ENCODE measurements around the gene GTF2F2. TPM values are rescaled to one million over a fixed set of nuclear protein-coding genes. Genes with fewer than 3 reads are reported as not detected.

Gene GTF2F2
- total and polyA plus RNA-seq, 2 donors (not counting 3 experiments of a cell fraction or from before 2014, with no cell fraction given) = 7.5 to 23.6 TPM

GRCh38 chr13:45332036-45332830 lies 211.9 kb downstream of the GTF2F2 start:
- H3K9ac ChIP-seq (replicated peaks; ENCODE audit: extremely low read depth, insufficient read depth, low read length) = peak overlapping the region; percentile 26
- H3K4me2 ChIP-seq (ENCODE audit: insufficient read depth, low read length) = no peak overlapping the region
- ChIA-PET CTCF (interaction anchor here (1.0 to 1.3 kb wide), 5 partner anchors 8 to 286 kb away, joined by 3 to 7 read pairs (median 4); partner anchors contain the start of gene TPT1), POLR2A (interaction anchor here (4.9 kb wide), 1 partner anchor 8 kb away, joined by 38 read pairs; the partner anchor contains the start of gene TPT1)
- no peak overlapping the region for H3K4me3 ChIP-seq (replicated peaks in 1 of 3; ENCODE audit: insufficient read depth in 1 of 3, low read depth in 1 of 3, low read length in 3 of 3)
- peaks cover 83% of the 10 kb centered on the region for H3K4me1 ChIP-seq (ENCODE audit: control insufficient read depth, extremely low read depth, insufficient read depth, low read length)
- H3K36me3 ChIP-seq (ENCODE audit: control insufficient read depth in 2 of 2, extremely low read depth in 1 of 2, insufficient read depth in 2 of 2, low read length in 2 of 2) = peaks cover 13 to 20% of the 10 kb centered on the region in 2 experiments
- H2AFZ ChIP-seq (ENCODE audit: low read depth, low read length) = no peak overlapping the region
- H3K27ac ChIP-seq (ENCODE audit: insufficient read depth, low read depth, low read length) = peak overlapping the region; percentile 66
- no peak for TF ChIP-seq GATA2 (IDR thresholded peaks at IDR 0.05; ENCODE audit: insufficient read depth, insufficient read length, low read depth, low read length)
- peak; percentile 52 for TF ChIP-seq FOS (IDR thresholded peaks at IDR 0.05; ENCODE audit: borderline replicate concordance, insufficient read depth, low read length)
- peak; percentile 9 for TF ChIP-seq POLR2A (IDR thresholded peaks at IDR 0.05; ENCODE audit: low read depth, low read length)
- TF ChIP-seq POLR2AphosphoS5 (IDR thresholded peaks at IDR 0.05; ENCODE audit: insufficient read depth, low read depth, low read length) = peak; percentile 48
- intact Hi-C loops (cut with micrococcal nuclease) (no loop called here), dilution Hi-C loops (cut with MboI; ENCODE audit: extremely low pct_ligation_motif_present, low sequenced_read_pairs) (no loop called here)
- H3K27me3 ChIP-seq (ENCODE audit: control insufficient read depth in 2 of 2, insufficient read depth in 2 of 2, low read length in 2 of 2) = no peaks in the 10 kb centered on the region
- DNase-seq (ENCODE audit: low read depth, low spot score) (peak; percentile 58), FAIRE-seq (peak; percentile 60)
- no peaks in the 10 kb centered on the region for H3K9me1 ChIP-seq (replicated peaks; ENCODE audit: control insufficient read depth, extremely low read depth, insufficient read depth, low read length)
- peaks cover 18% of the 10 kb centered on the region for H3K79me2 ChIP-seq (ENCODE audit: control insufficient read depth, insufficient read depth, low read length)
- no TSS peak for BruUV-seq (replicated peaks)
- H4K20me1 ChIP-seq (replicated peaks; ENCODE audit: control insufficient read depth, extremely low read depth, insufficient read depth, low read length) = peaks cover 5% of the 10 kb centered on the region
- no peaks in the 10 kb centered on the region for H3K9me3 ChIP-seq (replicated peaks; ENCODE audit: control insufficient read depth, insufficient read depth, low read length)

DNA sequence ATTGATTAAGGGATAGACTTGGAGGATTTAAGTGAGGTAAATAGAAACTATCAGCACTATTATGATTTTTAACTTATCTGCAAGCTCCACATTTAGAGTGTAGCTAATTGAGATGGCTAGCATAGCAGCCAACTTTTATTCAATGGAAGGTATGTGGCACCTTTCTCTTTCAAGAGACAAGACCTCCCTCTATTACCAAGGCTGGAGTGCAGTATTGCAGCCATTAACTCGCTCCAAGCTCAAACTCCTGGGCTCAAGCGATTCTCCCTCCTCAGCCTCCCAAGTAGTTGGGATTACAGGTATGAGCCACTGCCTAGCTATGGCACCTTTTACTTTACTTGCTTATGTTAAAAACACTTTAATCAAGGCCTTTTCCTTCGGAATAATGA lies 212.5 kb downstream of the GTF2F2 start:
- Histone ChIP-seq H3K36me3 (ENCODE audit: control insufficient read depth in 2 of 2, extremely low read depth in 1 of 2, insufficient read depth in 2 of 2, low read length in 2 of 2) (peaks cover 17 to 25% of the 10 kb centered on the region in 2 experiments), H3K9me1 (replicated peaks; ENCODE audit: control insufficient read depth, extremely low read depth, insufficient read depth, low read length) (no peaks in the 10 kb centered on the region), H3K27me3 (ENCODE audit: control insufficient read depth in 2 of 2, insufficient read depth in 2 of 2, low read length in 2 of 2) (no peaks in the 10 kb centered on the region), H2AFZ (ENCODE audit: low read depth, low read length) (no peak overlapping the region), H3K9me3 (replicated peaks; ENCODE audit: control insufficient read depth, insufficient read depth, low read length) (no peaks in the 10 kb centered on the region), H3K79me2 (ENCODE audit: control insufficient read depth, insufficient read depth, low read length) (peaks cover 24% of the 10 kb centered on the region), H3K4me3 (replicated peaks in 1 of 3; ENCODE audit: insufficient read depth in 1 of 3, low read depth in 1 of 3, low read length in 3 of 3) (no peak overlapping the region), H3K27ac (ENCODE audit: insufficient read depth, low read depth, low read length) (peak overlapping the region; percentile 66), H4K20me1 (replicated peaks; ENCODE audit: control insufficient read depth, extremely low read depth, insufficient read depth, low read length) (peaks cover 8% of the 10 kb centered on the region), H3K9ac (replicated peaks; ENCODE audit: extremely low read depth, insufficient read depth, low read length) (no peak overlapping the region), H3K4me1 (ENCODE audit: control insufficient read depth, extremely low read depth, insufficient read depth, low read length) (peaks cover 85% of the 10 kb centered on the region), H3K4me2 (ENCODE audit: insufficient read depth, low read length) (no peak overlapping the region)
- dilution Hi-C loops (cut with MboI; ENCODE audit: extremely low pct_ligation_motif_present, low sequenced_read_pairs) (no loop called here), intact Hi-C loops (cut with micrococcal nuclease) (no loop called here)
- no TSS peak for BruUV-seq (replicated peaks)
- CTCF ChIA-PET = interaction anchor here (1.2 kb wide), 1 partner anchor 286 kb away, joined by 4 read pairs; no protein-coding TSS in a partner anchor
- FAIRE-seq (no peak), DNase-seq (ENCODE audit: low read depth, low spot score) (no peak)
- TF ChIP-seq MYC (IDR thresholded peaks at IDR 0.05; ENCODE audit: low read depth, low read length) (no peak), JUN (IDR thresholded peaks at IDR 0.05; ENCODE audit: borderline replicate concordance, insufficient read depth, insufficient read length, low read depth) (no peak), FOS (IDR thresholded peaks at IDR 0.05; ENCODE audit: borderline replicate concordance, insufficient read depth, low read length) (no peak), POLR2AphosphoS5 (IDR thresholded peaks at IDR 0.05; ENCODE audit: insufficient read depth, low read depth, low read length) (peak; percentile 23), GATA2 (IDR thresholded peaks at IDR 0.05; ENCODE audit: insufficient read depth, insufficient read length, low read depth, low read length) (no peak), POLR2A (IDR thresholded peaks at IDR 0.05; ENCODE audit: low read depth, low read length) (peak; percentile 46), EZH2 (IDR thresholded peaks at IDR 0.05; ENCODE audit: borderline replicate concordance, low read depth, low read length, severe bottlenecking) (no peak)
- TF ChIP-seq, protein P1, sequence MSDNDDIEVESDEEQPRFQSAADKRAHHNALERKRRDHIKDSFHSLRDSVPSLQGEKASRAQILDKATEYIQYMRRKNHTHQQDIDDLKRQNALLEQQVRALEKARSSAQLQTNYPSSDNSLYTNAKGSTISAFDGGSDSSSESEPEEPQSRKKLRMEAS (IDR thresholded peaks at IDR 0.05; ENCODE audit: insufficient read depth, insufficient read length) = no peak
- TF ChIP-seq, protein P2, sequence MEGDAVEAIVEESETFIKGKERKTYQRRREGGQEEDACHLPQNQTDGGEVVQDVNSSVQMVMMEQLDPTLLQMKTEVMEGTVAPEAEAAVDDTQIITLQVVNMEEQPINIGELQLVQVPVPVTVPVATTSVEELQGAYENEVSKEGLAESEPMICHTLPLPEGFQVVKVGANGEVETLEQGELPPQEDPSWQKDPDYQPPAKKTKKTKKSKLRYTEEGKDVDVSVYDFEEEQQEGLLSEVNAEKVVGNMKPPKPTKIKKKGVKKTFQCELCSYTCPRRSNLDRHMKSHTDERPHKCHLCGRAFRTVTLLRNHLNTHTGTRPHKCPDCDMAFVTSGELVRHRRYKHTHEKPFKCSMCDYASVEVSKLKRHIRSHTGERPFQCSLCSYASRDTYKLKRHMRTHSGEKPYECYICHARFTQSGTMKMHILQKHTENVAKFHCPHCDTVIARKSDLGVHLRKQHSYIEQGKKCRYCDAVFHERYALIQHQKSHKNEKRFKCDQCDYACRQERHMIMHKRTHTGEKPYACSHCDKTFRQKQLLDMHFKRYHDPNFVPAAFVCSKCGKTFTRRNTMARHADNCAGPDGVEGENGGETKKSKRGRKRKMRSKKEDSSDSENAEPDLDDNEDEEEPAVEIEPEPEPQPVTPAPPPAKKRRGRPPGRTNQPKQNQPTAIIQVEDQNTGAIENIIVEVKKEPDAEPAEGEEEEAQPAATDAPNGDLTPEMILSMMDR (IDR thresholded peaks at IDR 0.05; ENCODE audit: extremely low read depth in 1 of 2, insufficient read depth in 1 of 2, low read depth in 1 of 2, low read length in 2 of 2) = no peak
- POLR2A ChIA-PET = interaction anchor here (4.9 kb wide), 1 partner anchor 8 kb away, joined by 38 read pairs; the partner anchor contains the start of gene TPT1
